OCI-LY1 (cell line): ENCODE results near the gene MACROD2.

ENCODE experiments used
- H2AFZ ChIP-seq: fragments of 200-600 bp; sonication (generic), shearing (Covaris generic); 2 replicates; pipeline ENCODE4 v1.6.0; 2014; ENCODE audit warnings: antibody characterized with exemption, mild to moderate bottlenecking, low read length
- H3F3A ChIP-seq: fragments of 200-600 bp; sonication (generic), shearing (Covaris generic); 2 replicates; pipeline ENCODE4 v1.6.0; 2014; ENCODE audit warnings: mild to moderate bottlenecking, antibody characterized with exemption, low read length, moderate library complexity; ENCODE audit not compliant: insufficient read depth
- H3K27ac ChIP-seq: fragments of 200-600 bp; sonication (generic); 2 replicates; pipeline ENCODE4 v1.5.1; 2014; ENCODE audit warnings: low read length, mixed run types, mild to moderate bottlenecking, low read depth; ENCODE audit not compliant: poor library complexity, severe bottlenecking
- H3K27me3 ChIP-seq: fragments of 200-600 bp; sonication (generic); 2 replicates; pipeline ENCODE4 v1.6.0; 2014; ENCODE audit warnings: antibody characterized with exemption, mild to moderate bottlenecking, low read length, moderate library complexity; ENCODE audit not compliant: insufficient read depth
- H3K36me3 ChIP-seq: fragments of 200-600 bp; sonication (generic); 2 replicates; pipeline ENCODE4 v1.6.1; 2014; ENCODE audit warnings: mild to moderate bottlenecking, antibody characterized with exemption, low read length, moderate library complexity, mixed read lengths; ENCODE audit not compliant: insufficient read depth
- H3K4me1 ChIP-seq: fragments of 200-600 bp; sonication (generic); 2 replicates; pipeline ENCODE4 v1.5.1; 2014; ENCODE audit warnings: mild to moderate bottlenecking, low read length, moderate library complexity; ENCODE audit not compliant: insufficient read depth, severe bottlenecking
- H3K4me2 ChIP-seq: fragments of 200-600 bp; sonication (generic), shearing (Covaris generic); 2 replicates; pipeline ENCODE4 v1.6.1; 2014; ENCODE audit warnings: low read length
- H3K4me3 ChIP-seq: fragments of 200-600 bp; sonication (generic); 2 replicates; pipeline ENCODE4 v1.5.1; 2014; ENCODE audit warnings: low read length, low read depth, mild to moderate bottlenecking, mixed read lengths; ENCODE audit not compliant: poor library complexity, severe bottlenecking
- H3K79me2 ChIP-seq: fragments of 200-600 bp; shearing (Covaris generic); 2 replicates; pipeline ENCODE4 v1.6.1; 2016; ENCODE audit warnings: mixed run types, low read length, mixed read lengths; ENCODE audit not compliant: insufficient read depth
- H3K9ac ChIP-seq: fragments of 200-600 bp; sonication (generic), shearing (Covaris generic); 2 replicates; pipeline ENCODE4 v1.6.1; 2014; ENCODE audit warnings: mild to moderate bottlenecking, low read length, mixed read lengths
- H3K9me2 ChIP-seq: fragments of 200-600 bp; sonication (generic), shearing (Covaris generic); 2 replicates; pipeline ENCODE4 v1.6.1; 2014; ENCODE audit warnings: low read depth, mild to moderate bottlenecking, low read length, mixed read lengths
- H3K9me3 ChIP-seq: fragments of 200-600 bp; shearing (Covaris generic); 2 replicates; pipeline ENCODE4 v1.6.1; 2014; ENCODE audit warnings: low read length, mixed read lengths
- H4K20me1 ChIP-seq: fragments of 200-600 bp; sonication (generic), shearing (Covaris generic); 2 replicates; pipeline ENCODE4 v1.6.0; 2016; ENCODE audit warnings: mild to moderate bottlenecking, low read length; ENCODE audit not compliant: insufficient read depth
- CTCF ChIP-seq: fragments of 200-600 bp; sonication (generic), shearing (Covaris generic); IDR thresholded peaks from 2 replicates; pipeline ENCODE4 v1.5.1; 2017; ENCODE audit warnings: mild to moderate bottlenecking, antibody characterized with exemption, low read length, moderate library complexity, mixed read lengths
- EZH2 ChIP-seq: fragments of 200-600 bp; sonication (generic), shearing (Covaris generic); IDR thresholded peaks from 2 replicates; pipeline ENCODE4 v1.8.0; 2017; ENCODE audit warnings: borderline replicate concordance, mixed run types, mild to moderate bottlenecking, antibody characterized with exemption, low read length, moderate library complexity, mixed read lengths

Gene MACROD2

GRCh38 chr20:15584507-15584906 is 1589.2 kb downstream of the MACROD2 start:
- TF ChIP-seq CTCF: no peak
- TF ChIP-seq EZH2: no peak
- H3K9me3 ChIP-seq: no peaks in the 10 kb centered on the region
- no peaks in the 10 kb centered on the region for H3K4me1 ChIP-seq
- no peaks in the 10 kb centered on the region for H3K79me2 ChIP-seq
- no peaks in the 10 kb centered on the region for H4K20me1 ChIP-seq
- no peak overlapping the region for H3K4me2 ChIP-seq
- H3K36me3 ChIP-seq: no peaks in the 10 kb centered on the region
- no peaks in the 10 kb centered on the region for H3F3A ChIP-seq
- H3K9ac ChIP-seq: no peak overlapping the region
- H2AFZ ChIP-seq: no peak overlapping the region
- no peak overlapping the region for H3K4me3 ChIP-seq
- H3K9me2 ChIP-seq: no peaks in the 10 kb centered on the region
- H3K27me3 ChIP-seq: no peaks in the 10 kb centered on the region
- no peak overlapping the region for H3K27ac ChIP-seq

- no peaks in the 10 kb centered on the region for H3F3A ChIP-seq
- H3K9me3 ChIP-seq: no peaks in the 10 kb centered on the region
- no peak overlapping the region for H3K4me3 ChIP-seq
- H3K9ac ChIP-seq: no peak overlapping the region
- H3K4me1 ChIP-seq: no peaks in the 10 kb centered on the region
- no peaks in the 10 kb centered on the region for H3K9me2 ChIP-seq
- TF ChIP-seq EZH2 (no peak), CTCF (no peak)
- H4K20me1 ChIP-seq: no peaks in the 10 kb centered on the region
- H3K79me2 ChIP-seq: no peaks in the 10 kb centered on the region
- no peak overlapping the region for H2AFZ ChIP-seq
- H3K27me3 ChIP-seq: no peaks in the 10 kb centered on the region
- H3K27ac ChIP-seq: no peak overlapping the region
- H3K4me2 ChIP-seq: no peak overlapping the region
- no peaks in the 10 kb centered on the region for H3K36me3 ChIP-seq
Observed at GRCh38 chr20:15593081-15593480, 1597.8 kb downstream of the MACROD2 start.

GRCh38 chr20:15594158-15594695 is 1598.9 kb downstream of the MACROD2 start:
- no peak for TF ChIP-seq EZH2
- TF ChIP-seq CTCF: no peak
- H3K9ac ChIP-seq: no peak overlapping the region
- H3K36me3 ChIP-seq: no peaks in the 10 kb centered on the region
- H2AFZ ChIP-seq: no peak overlapping the region
- no peaks in the 10 kb centered on the region for H4K20me1 ChIP-seq
- no peak overlapping the region for H3K4me2 ChIP-seq
- no peaks in the 10 kb centered on the region for H3K9me2 ChIP-seq
- no peaks in the 10 kb centered on the region for H3F3A ChIP-seq
- no peaks in the 10 kb centered on the region for H3K79me2 ChIP-seq
- no peak overlapping the region for H3K4me3 ChIP-seq
- H3K27me3 ChIP-seq: no peaks in the 10 kb centered on the region
- no peaks in the 10 kb centered on the region for H3K4me1 ChIP-seq
- no peak overlapping the region for H3K27ac ChIP-seq
- no peaks in the 10 kb centered on the region for H3K9me3 ChIP-seq
